ENCODE data around the gene MAST3.

- TF ChIP-seq POLR2A (IDR thresholded peaks at IDR 0.05) (no peak), CTCF (IDR thresholded peaks at IDR 0.05) (no peak)
Observed at GRCh38 chr19:18144906-18145305, 47.3 kb downstream of the MAST3 start.
